HG03439 (cell line): ENCODE measurements around the gene MCUB.
"Not testable (repeated sequence)": the region's sequence is repeated elsewhere in the genome, so short reads cannot be mapped to it uniquely, and the experiment has no call there.

Experiments
- ATAC-seq: cut with Tn5 transposase; IDR thresholded peaks from one replicate; pipeline ENCODE4 v1.9.1; 2021; ENCODE audit warnings: mild to moderate bottlenecking, moderate library complexity; ENCODE audit not compliant: unreplicated experiment

MCUB gene

DNA sequence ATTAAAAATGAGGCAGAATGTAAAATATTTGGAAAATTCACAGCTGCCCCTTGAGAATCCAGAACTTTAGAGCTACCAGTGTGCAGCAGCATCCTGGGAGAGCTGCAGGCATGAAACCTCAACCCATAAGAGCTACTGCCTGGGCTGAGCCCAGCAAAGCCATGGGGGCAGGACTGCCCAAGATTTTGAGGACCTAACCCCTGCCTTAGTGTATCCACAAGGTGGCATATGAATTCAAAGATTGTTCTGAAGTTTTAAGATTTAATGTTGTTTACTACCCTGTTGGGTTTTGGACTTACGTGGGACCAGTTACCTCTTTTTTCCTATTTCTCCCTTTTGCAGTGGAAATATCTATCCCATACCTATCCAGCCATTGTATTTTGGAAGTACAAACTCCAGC lies 116.8 kb downstream of the MCUB start:
- ATAC-seq = no peak

DNA sequence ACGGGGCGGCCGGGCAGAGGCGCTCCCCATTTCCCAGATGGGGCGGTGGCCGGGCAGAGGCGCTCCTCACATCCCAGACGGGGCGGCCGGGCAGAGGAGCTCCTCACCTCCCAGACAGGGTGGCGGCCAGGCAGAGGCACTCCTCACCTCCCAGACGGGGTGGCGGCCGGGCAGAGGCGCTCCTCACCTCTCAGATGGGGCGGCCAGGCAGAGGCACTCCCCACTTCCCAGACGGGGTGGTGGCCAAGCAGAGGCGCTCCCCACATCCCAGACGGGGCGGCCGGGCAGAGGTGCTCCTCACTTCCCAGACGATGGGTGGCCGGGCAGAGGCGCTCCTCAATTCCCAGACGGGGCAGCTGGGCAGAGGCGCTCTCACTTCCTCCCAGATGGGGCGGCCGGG lies 118.4 kb downstream of the MCUB start:
- not testable (repeated sequence) for ATAC-seq

DNA sequence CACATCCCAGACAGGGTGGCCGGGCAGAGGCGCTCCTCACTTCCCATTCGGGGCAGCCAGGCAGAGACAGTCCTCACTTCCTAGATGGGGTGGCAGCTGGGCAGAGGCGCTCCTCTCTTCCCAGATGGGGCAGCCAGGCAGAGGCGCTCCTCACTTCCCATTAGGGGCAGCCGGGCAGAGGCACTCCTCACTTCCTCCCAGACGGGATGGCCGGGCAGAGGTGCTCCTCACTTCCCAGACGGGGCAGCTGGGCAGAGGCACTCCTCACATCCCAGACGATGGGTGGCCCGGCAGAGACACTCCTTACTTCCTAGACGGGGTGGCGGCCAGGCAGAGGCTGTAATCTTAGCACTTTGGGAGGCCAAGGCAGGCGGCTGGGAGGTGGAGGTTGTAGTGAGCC lies 118.9 kb downstream of the MCUB start:
- ATAC-seq = not testable (repeated sequence)

DNA sequence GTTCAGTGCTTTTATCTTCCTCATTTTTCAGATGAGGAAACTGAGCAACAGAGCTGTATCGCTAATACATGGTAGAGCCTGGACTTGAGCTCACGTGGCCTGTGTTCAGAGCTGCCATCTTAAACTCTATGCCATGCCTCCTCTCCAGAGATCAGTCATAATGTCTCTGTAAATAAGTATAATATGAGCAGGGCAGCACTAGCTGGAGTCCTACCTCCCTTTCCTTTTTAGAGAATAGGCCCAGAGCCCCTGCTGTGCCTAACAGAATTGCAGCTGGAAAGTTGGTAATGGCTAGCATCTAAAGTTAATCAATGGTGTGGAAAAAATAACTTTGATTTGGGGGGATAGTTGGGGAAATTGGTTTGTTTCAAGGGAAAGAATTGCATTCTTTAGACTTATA lies 122.8 kb downstream of the MCUB start:
- no peak for ATAC-seq

DNA sequence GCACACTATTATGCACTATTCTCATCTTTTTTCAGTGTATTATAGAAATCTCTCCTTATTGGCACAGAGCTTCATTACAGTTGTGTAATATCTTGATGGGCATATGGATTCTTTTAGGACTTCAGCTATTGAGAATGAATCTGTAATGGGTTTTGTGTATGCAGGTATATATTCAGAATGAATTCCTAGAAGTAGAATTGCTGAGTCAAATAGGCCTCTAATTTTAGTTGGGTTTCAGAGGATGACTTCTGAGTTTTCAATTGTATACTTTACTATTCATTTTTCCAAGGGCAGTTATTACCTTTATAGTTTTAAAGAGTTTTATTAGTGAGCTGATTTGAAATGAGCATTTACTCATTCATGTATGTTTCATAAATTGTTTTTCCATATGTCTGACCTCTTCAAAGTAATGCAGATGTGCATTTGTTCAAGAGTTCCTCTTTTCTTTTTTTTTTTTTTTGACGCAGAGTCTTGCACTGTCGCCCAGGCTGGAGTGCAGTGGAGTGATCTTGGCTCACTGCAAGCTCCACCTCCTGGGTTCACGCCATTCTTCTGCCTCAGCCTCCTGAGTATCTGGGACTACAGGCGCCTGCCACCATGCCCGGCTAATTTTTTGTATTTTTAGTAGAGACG lies 123.7 kb downstream of the MCUB start:
- no peak for ATAC-seq

DNA sequence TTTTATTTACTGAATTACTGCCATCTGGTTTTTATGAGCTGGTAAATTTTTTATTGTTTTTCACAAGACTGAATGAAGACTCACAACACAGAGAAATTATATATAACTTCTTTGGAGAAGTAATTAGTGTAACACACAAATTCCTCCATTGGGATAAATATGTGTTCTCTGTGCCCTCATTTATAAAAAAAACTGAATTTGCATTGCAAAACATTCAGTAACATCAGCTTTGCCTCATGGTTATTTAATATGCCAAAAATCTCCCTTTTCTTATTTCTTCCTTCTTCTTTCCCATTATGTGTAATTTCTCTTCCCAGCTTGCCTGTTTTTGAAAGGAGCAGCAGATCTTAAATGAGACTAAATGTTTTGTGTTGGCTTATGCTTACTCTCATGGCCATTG lies 124.7 kb downstream of the MCUB start:
- ATAC-seq = no peak

DNA sequence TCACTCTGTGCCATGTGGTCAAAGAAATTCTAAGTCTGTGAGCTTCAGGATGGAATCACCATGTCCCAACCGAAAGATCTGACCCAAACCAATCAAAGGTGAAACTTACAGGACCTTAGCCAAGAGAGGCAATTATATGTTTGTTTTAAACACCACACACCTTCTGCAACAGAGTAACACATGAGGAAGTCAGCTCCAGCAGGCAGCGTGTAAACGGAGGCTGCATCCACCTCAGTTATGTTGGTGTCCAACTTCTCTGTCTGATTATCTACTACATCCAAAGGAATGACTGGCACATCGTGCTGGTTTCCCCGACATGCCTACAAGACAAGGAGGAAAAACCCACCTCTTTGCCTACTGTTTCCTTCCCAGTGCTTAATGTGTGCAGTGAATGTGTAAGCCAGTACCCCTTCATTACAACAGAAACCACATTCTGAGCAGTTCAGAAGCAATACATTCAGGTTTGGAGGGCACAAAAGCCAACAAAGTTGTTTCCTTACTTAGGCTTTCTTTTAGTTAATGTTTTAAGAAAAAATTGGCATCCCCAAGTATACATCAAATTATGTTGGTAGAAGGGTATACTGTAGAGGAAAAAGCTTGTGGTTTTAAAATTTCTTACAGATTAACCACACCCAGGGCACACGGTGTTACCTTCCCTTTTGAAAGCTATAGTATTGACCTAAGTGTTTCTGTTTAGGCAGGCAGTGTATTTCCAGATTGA lies 130.8 kb downstream of the MCUB start:
- ATAC-seq = no peak

DNA sequence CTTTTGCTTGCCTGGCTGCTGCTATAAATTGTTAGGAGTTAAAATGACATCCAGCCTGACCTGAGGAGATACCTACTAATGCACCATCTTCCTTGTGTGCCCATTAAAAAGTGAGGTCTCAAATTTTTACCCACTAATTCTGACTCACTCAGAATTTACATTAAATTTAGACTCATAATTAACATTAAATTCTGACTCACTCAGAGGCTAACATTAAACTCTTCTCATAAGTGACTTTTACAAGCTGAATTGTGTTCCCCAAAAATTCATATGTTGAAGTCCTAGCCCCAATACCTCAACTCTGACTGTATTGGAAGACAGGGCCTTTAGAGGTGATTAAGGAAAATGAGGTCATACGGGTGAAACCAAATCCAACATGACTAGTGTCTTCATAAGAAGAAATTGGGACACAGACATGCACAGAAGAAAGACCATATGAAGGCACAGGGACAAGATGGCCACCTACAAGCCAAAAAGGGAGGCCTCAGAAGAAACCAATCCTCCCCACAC lies 131.4 kb downstream of the MCUB start:
- ATAC-seq = no peak

DNA sequence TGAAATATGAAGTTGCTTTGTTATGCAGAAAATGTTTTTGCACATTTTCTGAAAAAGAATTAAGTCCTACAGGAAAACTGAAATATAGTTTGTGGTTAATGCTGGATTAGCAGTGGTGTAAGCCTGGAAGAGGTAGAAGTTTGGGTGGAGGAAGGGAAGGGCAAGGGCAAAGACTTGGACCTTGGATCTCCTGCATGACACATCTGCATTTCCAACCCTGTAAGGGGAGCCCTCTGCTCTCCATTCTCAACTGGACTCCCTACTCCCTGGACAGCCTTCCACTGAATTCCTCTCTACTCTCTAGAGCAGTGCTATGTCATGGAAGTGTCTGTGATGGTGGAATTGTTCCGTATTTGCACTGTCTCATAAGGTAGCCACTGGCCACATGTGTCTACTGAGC lies 138.6 kb downstream of the MCUB start:
- ATAC-seq = no peak

DNA sequence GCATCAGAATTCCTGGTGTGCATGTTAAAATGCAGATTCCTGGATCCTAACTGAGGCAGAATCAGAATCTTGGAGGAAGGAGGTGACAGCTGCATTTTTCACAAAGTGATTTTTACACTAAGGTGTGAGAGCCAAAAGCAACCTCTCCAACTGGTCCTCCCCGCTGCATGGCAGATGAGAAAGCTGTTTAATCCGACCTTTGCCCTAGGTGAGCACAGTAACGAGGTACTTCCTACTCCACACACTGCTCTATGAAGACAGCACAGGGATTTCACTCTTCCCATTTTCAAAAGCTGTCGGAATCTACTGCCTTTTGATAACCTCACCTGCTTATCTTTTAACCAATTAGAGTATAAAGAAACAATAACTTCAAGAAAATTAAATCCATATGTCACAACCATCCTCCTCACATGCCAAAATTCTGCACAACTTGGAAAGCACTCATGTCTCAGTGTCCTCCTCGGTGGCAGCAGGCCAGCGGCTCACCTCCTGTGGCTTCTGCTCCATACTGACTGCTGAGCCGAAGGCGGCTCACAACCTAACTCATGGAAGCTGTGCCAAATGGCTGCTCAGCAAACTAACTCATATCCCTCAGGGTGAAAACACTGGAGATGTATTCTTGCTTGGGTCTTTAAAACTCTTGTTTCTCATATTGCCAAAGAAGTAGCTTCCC lies 139.6 kb downstream of the MCUB start:
- no peak for ATAC-seq

DNA sequence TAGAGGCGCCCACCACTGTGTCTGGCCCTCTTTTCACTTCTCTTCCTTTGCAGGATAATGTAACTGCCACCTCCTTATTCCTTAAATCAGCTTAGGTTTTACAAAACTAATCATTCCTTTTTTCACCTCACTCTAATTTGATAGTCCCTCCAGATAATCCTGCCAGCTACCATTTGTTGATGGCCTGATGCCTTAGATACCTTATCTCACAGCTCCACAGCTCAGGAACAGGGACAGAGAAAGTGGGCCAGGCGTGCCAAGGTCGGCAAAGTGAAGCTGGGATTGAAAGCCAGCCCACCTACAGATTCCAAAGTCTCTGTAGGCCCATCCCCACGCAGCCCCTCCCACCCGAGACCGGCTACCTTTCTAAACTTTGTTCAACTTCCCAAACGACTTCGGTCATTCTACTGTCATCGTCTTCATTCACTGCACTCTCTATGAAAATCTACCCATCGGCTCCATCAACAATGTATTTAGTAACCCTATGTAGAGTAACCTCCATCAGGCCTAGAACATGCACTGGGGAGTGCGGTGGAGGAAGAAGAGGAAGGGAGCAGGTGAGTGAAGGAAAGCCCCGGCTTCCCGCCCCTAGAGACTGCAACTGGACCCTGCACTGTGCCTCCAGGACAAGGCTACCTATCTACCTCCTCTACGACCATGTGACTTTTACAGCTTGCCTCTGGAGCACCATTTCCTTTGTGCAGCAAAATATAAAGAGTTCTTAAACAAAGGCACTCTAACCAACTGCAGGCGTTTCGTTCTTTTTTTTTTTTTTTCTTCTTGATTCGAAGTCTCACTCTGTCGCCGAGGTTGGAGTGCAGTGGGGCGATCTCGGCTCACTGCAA lies 141.7 kb downstream of the MCUB start:
- no peak for ATAC-seq

DNA sequence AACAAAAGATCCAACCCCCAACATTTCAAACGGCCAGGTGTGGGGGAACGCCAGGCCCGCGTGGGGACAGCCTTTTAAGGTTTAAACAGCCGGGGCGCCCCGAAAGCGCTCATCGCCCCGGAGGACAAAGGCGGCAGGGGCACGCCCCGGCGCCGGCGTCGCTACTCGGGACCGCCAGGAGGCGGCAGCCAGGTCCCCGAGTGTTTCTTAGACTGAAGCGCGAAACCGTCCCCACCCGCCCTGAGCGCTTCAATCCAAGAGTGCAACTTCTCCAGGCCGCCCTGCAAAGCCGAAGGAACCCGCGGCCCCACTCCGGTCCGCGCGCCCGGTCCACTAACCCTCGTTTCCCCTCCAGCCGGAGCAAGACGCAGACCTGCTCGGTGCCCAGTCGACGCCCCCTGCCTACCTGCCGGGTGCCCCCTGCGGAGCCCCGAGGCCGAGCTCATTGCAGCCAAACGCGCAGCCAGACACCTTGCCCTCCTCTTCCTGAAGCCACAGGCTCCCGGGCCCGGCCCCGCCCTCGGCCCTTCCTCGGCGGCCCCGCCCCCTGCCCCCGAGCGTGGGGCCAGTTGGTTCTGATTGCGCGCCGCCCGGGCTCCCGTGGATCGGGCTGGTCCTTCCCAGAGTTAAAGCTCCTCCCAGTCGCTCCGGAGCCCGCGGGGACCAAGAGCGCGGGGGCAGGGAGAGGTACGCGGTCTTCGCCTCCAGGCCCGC lies 143.1 kb downstream of the MCUB start, which contains the start of gene CASP6:
Gene CASP6, minus strand, starts transcription at position 496 of the 714 bp plus-strand sequence. Its CDS starts 50 bp downstream, at position 446.
- ATAC-seq = peak; percentile 82

DNA sequence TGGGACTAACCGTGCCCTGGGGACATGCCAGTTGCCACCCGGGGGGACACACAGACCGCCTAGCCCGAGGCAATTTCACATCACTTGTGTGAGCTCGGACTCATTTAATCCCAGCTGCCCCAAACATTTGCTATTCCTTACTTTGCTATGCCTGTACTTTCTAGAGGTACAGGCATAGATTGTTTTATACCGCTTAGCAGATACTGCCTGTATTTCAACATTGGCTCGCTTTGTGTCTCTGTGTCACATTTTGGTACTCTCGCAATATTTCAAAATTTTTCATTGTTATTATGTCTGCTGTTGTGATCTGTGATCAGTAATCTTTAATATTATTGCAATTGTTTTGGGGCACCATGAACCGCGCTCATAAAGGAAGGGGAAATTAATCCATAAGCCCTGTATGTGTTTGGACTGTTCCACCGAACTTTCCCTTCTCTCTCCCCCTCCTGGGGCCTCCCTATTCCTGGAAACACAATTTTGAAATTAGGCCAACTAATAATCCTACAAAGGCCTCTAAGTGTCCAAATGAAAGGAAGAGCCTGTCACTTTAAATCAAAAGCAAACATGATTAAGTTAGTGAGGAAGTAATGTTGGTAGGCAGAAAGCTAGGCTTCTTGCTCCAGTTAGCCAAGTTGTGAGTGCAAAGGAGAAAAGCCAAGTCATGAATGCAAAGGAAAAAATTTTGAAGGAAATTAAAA lies 143.8 kb downstream of the MCUB start:
- ATAC-seq = no peak

DNA sequence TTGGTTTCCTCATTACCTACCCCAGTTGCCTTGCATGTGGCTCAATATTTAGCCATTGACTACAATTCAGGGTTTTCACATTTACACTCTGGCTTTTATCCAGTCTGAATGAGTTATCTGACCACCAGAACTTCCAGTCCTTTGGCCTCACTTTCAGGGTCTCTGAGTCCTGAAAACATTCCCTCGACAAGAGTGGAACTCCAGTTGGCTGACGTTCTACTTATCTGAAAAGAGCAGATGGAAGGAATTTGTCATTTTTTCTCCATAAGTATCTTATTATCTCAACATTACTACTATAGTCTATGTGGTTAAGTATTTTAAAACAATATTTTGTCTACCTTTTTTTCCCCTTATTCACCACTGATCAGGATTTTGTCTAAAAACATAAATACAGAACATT lies 148.4 kb downstream of the MCUB start:
- no peak for ATAC-seq

DNA sequence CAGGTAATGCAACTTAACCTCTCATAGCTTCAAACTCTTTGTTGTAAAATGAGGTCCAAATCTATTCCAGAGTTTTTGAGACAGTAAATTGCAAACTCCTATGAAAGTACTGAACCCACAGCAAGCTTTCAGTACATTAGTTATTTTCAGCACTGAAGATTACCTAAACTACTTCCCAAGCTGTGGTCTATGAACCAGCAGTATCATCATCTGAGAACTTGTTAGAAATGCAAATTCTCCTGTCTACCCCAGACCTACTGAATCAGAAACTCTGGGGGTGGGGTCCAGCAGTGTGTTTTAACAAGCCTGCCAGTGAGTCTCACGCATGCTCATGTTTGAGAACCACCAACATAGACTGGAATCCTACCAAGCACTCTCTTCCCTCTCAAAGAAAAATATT lies 148.9 kb downstream of the MCUB start:
- peak; percentile 88 for ATAC-seq

DNA sequence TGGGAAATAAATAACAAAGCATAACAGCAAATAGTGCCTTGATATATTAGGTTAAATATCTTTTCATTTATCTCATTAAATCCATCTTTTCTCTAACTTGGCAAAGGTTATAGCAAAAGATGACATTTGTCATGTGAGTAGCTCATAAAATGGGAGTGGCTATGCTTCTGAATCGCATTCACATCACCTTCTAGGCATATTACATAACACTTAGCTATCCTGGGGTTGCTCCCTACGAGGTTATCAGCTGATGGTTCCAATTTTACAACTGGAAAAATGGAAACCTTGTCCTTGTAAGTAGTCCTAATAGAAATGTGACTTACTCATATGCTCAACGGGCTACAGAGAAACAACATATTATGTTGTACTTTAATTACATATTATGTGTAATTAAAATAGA lies 153.5 kb downstream of the MCUB start:
- no peak for ATAC-seq

DNA sequence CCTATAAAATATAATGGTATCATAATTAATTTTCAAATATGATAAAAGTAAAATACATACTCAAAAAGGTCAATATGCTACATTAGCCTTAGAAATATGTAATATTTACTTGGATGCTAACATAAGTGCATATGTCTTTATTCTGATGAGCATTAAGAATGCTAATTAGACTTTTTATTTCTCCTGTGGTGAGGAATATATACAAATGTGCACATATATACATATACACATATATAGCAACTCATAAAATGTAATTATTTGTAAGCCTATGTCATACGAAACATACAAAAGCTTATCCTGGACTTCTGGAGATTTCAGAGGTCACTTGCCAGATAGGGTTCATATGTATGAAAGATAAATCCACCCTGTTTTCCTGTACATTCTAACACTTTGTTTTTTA lies 158.7 kb downstream of the MCUB start:
- no peak for ATAC-seq

DNA sequence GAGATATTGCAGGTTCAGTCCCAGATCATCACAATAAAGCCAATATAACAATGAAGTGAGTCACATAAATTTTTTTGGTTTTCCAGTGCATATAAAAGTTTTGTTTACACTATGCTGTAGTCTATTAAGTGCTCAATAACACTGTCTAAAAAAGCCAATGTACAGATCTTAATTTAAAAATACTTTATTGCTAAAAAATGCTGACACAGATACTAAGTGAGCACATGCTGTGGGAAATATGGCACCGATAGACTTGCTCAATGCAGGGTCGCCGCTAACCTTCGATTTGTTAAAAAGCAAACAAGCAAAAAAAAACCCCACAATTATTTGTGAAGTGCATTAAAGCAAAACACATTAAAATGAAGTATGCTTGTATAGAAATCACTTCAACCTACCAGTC lies 159.6 kb downstream of the MCUB start:
- no peak for ATAC-seq

DNA sequence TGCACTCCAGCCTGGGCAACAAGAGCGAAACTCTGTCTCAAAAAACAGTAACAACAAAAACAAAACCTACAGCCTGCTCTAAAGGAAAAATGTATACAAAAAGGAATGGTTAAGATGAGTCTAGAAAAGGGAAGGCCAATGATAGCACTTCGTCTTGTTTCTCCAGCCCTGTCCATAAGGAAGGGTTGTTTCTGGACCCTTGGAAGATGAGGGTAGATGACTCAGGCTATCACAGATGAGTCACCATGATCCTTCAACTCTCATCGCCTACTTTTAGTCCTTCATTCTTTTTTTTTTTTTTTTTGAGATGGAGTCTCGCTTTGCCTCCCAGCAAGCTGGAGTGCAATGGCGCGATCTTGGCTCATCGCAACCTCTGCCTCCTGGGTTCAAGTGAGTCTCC lies 161.0 kb downstream of the MCUB start:
- ATAC-seq = no peak

DNA sequence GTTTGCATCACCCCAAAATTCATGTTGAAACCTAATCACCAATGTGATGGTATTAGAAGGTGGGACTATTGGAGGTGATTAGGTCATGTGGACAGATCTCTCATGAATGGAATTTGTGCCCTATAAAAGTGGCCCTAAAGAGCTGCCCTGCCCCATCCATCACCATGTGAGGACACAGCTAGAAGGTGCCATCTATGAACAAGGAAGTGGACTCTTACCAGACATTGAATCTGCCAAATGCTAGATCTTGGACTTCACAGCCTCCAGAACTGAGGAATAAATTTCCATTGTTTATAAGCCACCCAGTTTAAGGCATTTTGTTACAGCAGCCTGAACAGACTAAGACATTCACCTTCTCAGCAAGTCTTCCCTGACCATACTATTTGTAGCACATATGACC lies 162.3 kb downstream of the MCUB start:
- no peak for ATAC-seq
